Measurements from ENCODE around the gene PFN2.

PFN2 gene

GRCh38 chr3:149977386-149977785, 6.7 kb upstream of the PFN2 start:
- Histone ChIP-seq H3K9me3 (ENCODE audit: insufficient read depth, low read length, severe bottlenecking) (no peaks in the 10 kb centered on the region), H3K9ac (ENCODE audit: low read depth, low read length) (no peak overlapping the region), H2AFZ (ENCODE audit: low read depth, low read length) (no peak overlapping the region), H3K4me2 (ENCODE audit: insufficient read depth, low read length) (no peak overlapping the region), H3K27ac (ENCODE audit: low read length) (no peak overlapping the region), H3K4me1 (ENCODE audit: insufficient read depth, low read length) (no peaks in the 10 kb centered on the region), H3K27me3 (ENCODE audit: insufficient read depth, low read length, poor library complexity) (no peaks in the 10 kb centered on the region), H4K20me1 (ENCODE audit: insufficient read depth, low read length) (no peaks in the 10 kb centered on the region), H3K36me3 (ENCODE audit: insufficient read depth, low read length) (no peaks in the 10 kb centered on the region), H3K4me3 (ENCODE audit: low read depth in 1 of 2, low read length in 2 of 2) (no peak overlapping the region), H3K79me2 (ENCODE audit: insufficient read depth, low read length) (no peaks in the 10 kb centered on the region)
- ATAC-seq (ENCODE audit: insufficient read depth, low read depth): no peak
- no peak for TF ChIP-seq CTCF (IDR thresholded peaks at IDR 0.05; ENCODE audit: borderline replicate concordance, extremely low read depth, low read length, poor library complexity, severe bottlenecking)
- no peak for TF ChIP-seq EZH2 (IDR thresholded peaks at IDR 0.05; ENCODE audit: borderline replicate concordance, low read depth, low read length, severe bottlenecking)
- no peak for DNase-seq

- Histone ChIP-seq H3K4me1 (ENCODE audit: insufficient read depth, low read length) (peaks cover 7% of the 10 kb centered on the region), H3K4me2 (ENCODE audit: insufficient read depth, low read length) (no peak overlapping the region), H3K9me3 (ENCODE audit: insufficient read depth, low read length, severe bottlenecking) (no peaks in the 10 kb centered on the region), H3K27me3 (ENCODE audit: insufficient read depth, low read length, poor library complexity) (no peaks in the 10 kb centered on the region), H3K4me3 (ENCODE audit: low read depth in 1 of 2, low read length in 2 of 2) (no peak overlapping the region), H2AFZ (ENCODE audit: low read depth, low read length) (no peak overlapping the region), H3K79me2 (ENCODE audit: insufficient read depth, low read length) (no peaks in the 10 kb centered on the region), H4K20me1 (ENCODE audit: insufficient read depth, low read length) (no peaks in the 10 kb centered on the region), H3K36me3 (ENCODE audit: insufficient read depth, low read length) (no peaks in the 10 kb centered on the region), H3K27ac (ENCODE audit: low read length) (no peak overlapping the region), H3K9ac (ENCODE audit: low read depth, low read length) (no peak overlapping the region)
- DNase-seq (no peak), ATAC-seq (ENCODE audit: insufficient read depth, low read depth) (no peak)
- TF ChIP-seq EZH2 (IDR thresholded peaks at IDR 0.05; ENCODE audit: borderline replicate concordance, low read depth, low read length, severe bottlenecking) (no peak), CTCF (IDR thresholded peaks at IDR 0.05; ENCODE audit: borderline replicate concordance, extremely low read depth, low read length, poor library complexity, severe bottlenecking) (peak; percentile 20)
Observed at GRCh38 chr3:149975919-149976318, 5.2 kb upstream of the PFN2 start.

- H4K20me1 ChIP-seq (ENCODE audit: insufficient read depth, low read length): no peaks in the 10 kb centered on the region
- peak overlapping the region; percentile 22 to 66; a peak in 3 of 4 replicates for H3K4me3 ChIP-seq (ENCODE audit: low read depth in 1 of 2, low read length in 2 of 2)
- peak overlapping the region; percentile 59 for H3K9ac ChIP-seq (ENCODE audit: low read depth, low read length)
- peak; percentile 50 for ATAC-seq (ENCODE audit: insufficient read depth, low read depth)
- no peak overlapping the region for H3K27ac ChIP-seq (ENCODE audit: low read length)
- H3K4me2 ChIP-seq (ENCODE audit: insufficient read depth, low read length): peak overlapping the region; percentile 71
- peak; percentile 46 for DNase-seq
- H3K27me3 ChIP-seq (ENCODE audit: insufficient read depth, low read length, poor library complexity): no peaks in the 10 kb centered on the region
- peak overlapping the region; percentile 64 for H2AFZ ChIP-seq (ENCODE audit: low read depth, low read length)
- no peaks in the 10 kb centered on the region for H3K9me3 ChIP-seq (ENCODE audit: insufficient read depth, low read length, severe bottlenecking)
- H3K4me1 ChIP-seq (ENCODE audit: insufficient read depth, low read length): peaks cover 19% of the 10 kb centered on the region
- TF ChIP-seq EZH2 (IDR thresholded peaks at IDR 0.05; ENCODE audit: borderline replicate concordance, low read depth, low read length, severe bottlenecking) (no peak), CTCF (IDR thresholded peaks at IDR 0.05; ENCODE audit: borderline replicate concordance, extremely low read depth, low read length, poor library complexity, severe bottlenecking) (no peak)
- no peaks in the 10 kb centered on the region for H3K36me3 ChIP-seq (ENCODE audit: insufficient read depth, low read length)
- no peaks in the 10 kb centered on the region for H3K79me2 ChIP-seq (ENCODE audit: insufficient read depth, low read length)
Observed at GRCh38 chr3:149971403-149972075, 844 bp upstream of the PFN2 start.
